HG03457 (cell line): ENCODE results near the gene ASGR2.
"Not testable (repeated sequence)": the region's sequence is repeated elsewhere in the genome, so short reads cannot be mapped to it uniquely, and the experiment has no call there.

Experiments used
- ATAC-seq: cut with Tn5 transposase; IDR thresholded peaks from one replicate; pipeline ENCODE4 v1.9.1; 2021; ENCODE audit warnings: moderate number of reproducible peaks; ENCODE audit not compliant: unreplicated experiment

The ASGR2 gene

DNA sequence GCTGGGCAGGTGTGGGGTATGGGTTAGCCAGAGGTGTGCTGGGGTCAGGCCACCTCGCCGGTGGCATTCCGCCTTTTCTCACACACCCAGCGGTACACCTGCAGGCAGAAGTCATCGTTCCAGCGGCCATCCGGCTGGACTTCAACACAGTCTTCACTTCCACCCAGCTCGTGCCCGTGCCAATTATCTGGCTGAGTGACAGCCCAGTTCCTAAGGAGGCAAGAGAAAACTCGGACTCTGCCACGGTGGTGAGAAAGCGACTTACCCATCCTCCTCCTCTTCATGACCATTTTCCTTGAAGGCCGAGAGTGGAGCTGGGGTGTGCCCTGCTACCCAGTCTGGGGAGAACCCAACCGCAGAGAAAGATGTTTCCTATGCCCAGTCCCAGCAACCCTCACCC lies 13.1 kb downstream of the ASGR2 start:
- ATAC-seq = no peak

DNA sequence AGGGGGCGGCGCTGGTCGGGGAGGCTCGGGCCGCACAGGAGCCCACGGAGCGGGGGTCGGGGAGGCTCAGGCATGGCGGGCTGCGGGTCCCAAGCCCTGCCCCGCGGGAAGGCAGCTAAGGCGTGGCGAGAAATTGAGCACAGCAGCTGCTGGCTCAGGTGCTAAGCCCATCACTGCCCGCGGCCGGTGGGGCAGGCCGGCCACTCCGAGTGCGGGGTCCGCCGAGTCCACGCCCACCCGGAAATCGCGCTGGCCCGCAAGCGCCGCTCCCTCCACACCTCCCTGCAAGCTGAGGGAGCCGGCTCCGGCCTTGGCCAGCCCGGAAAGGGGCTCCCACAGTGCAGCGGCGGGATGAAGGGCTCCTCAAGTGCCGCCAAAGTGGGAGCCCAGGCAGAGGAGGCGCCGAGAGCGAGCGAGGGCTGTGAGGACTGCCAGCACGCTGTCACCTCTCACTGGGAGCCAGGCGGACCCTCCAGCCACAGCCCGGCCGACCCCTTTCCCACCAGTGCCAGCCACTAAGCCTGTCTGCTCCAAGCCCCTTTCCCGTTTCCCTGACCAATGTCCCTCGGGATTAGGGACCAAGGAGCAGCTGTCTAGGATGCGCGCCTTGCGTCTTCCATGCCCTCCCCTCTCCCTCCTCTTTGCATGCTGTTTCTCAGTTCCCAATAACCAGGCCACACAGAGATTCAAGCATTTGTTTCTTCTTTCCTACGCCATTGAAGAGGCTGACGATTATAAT lies 13.8 kb downstream of the ASGR2 start:
- ATAC-seq = not testable (repeated sequence)

DNA sequence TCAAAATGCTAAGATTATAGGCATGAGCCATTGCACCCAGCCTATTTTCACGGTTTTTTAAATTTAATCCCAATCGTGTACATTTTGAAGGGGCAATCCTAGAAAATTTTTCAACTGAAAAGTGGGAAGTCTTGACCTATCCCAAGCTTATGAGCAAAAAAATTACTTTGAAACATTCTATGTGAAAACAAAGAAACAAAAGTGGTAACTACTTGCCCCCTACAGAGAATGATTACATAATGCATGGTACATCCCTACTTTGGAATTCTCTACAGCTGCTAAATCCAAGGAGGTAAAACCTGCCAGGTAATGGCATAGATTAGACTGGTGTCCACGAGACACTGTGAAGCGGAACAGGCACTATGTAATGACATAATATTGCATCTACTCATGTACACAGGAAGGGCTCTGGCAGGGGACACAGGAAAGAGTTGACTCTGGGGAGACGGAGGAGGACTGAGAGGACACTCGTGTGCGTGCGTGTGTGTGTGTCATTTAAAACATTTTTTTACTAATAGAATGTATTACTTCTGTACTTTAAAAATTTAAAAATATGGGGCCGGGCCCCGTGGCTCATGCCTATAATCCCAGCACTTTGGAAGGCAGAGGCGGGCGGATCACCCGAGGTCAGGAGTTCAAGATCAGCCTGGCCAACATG lies 15.7 kb downstream of the ASGR2 start:
- ATAC-seq = no peak

DNA sequence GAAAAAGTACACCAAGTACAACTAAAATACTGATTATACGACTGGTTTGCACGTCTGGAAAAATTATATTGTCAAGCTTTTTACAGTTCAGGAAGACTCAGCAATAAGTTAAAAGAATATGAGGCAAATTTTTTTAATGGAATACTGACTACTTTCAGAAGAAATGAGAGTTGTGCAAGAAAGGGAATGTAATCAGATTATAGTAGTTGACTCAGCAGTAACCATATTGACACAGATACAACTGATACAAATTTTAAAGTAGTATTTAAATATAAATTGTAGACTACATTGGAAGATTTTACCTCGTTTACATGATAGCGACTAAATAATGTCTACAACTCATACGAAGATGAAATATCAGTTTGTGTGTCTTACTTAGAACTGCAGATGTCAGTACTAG lies 16.7 kb downstream of the ASGR2 start:
- ATAC-seq = no peak

DNA sequence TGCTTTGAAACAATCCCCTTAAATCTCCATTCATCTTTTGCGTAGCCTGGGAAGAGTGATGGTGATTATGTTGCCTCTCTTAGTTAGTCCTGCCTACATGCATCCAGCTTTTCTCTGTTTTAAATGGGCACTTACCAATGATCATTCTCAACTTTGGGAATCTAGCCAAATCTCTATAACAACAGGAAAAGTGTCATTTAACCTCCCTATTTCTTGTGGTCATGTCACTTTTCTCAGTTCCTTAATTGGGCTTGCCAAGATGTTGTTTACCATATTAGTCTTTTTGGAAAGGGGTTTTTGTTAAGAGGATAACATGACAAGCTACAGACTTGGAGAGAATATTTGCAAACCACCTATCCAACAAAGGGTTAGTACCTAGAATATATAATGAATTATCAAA lies 19.0 kb downstream of the ASGR2 start:
- ATAC-seq = no peak

DNA sequence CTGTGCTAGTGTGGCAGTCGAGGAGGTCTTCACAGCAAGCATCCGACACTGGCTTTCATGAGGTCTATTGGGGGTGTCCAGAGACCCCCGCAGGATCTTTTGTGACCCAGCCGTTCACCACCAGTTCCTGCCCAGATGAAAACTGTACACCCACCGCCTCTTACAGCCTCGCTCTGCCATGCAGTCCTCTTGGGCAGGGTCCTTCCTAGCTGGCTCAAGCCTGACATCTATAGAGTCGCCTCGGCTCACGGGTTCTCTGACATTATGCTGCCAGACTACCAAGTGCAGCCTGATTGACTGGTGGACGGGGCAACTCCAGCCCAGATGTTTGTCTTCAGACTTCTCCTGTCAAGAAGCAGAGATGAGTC lies 20.0 kb downstream of the ASGR2 start:
- ATAC-seq = no peak

DNA sequence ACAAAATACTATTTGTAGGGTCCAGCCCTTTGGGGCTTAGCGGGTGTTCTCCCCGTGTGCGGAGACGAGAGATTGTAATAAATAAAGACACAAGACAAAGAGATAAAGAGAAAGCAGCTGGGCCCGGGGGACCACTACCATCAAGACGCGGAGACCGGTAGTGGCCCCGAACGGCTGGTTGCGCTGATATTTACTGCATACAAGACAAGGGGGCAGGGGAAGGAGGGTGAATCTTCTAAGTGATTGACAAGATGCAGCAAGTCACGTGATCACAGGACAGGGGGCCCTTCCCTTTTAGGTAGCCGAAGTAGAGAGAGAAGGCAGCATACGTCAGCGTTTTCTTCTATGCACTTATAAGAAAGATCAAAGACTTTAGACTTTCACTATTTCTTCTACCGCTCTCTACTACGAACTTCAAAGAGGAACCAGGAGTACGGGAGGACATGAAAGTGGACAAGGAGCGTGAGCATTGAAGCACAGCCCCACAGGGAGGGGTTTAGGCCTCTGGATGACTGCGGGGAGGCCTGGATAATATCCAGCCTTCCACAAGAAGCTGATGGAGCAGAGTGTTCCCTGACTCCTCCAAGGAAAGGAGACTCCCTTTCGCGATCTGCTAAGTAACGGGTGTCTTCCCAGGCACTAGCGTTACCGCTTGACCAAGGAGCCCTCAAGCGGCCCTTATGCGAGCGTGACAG lies 23.2 kb downstream of the ASGR2 start:
- ATAC-seq = not testable (repeated sequence)

DNA sequence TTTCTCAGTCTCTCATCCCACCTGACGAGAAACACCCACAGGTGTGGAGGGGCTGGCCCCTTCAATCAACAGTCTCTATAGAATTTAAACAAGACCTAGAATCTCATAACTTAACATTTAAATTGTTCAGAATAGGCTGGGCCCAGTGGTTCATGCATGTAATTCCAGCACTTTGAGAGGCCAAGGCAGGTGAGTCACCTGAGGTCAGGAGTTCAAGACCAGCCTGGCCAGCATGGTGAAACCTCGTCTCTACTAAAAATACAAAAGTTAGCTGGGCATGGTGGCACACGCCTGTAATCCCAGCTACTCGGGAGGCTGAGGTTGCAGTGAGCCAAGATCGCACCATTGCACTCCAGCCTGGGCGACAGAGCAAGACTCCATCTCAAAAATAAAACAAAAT lies 25.1 kb downstream of the ASGR2 start:
- not testable (repeated sequence) for ATAC-seq

DNA sequence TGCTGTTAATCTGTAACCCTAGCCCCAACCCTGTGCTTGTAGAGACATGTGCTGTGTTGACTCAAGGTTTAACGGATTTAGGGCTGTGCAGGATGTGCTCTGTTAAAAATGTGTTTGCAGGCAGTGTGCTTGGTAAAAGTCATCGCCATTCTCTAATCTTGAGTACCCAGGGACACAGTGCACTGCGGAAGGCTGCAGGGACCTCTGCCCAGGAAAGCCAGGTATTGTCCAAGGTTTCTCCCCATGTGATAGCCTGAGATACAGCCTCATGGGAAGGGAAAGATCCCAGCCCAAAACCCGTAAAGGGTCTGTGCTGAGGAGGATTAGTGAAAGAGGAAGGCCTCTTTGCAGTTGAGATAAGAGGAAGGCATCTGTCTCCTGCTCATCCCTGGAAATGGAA lies 26.2 kb downstream of the ASGR2 start:
- ATAC-seq = not testable (repeated sequence)

DNA sequence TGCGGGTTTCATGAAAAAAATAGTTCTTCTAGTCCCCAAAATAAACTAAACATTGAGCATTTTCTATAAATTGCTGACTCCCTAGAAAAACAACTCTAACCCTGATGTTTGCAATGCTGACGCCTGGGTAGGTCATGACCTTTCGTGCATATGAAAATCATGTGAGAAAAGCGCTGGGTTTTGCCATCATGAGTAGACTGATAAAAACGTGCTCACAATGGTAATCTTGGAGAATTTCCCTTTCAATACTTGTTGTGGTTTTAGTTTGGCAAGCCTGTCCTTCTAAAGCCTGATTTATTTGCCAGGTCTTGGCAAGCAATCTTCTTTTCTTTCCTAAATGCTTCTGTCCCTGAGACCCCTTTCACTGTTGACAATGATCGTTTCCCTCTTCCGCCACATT lies 30.5 kb downstream of the ASGR2 start:
- ATAC-seq = no peak

DNA sequence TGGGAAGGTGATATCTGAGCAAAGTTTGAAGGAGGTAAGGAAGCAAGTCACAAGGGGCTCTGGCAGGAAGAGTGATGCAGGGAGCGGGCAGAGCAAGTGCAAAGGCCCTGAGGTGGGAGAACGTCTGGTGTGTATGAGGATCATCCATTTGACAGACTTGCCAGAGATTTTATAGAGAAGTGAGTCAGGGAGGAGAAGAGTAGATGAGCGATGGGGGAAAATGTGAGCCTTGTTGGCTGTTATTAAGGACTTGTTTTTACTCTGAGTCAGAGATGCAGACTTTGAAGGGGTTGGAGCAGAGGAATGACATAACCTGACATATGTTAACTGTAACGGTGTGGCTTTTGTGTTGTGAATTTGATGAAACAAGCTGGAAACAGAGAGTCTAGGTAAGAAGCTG lies 31.0 kb downstream of the ASGR2 start:
- no peak for ATAC-seq

DNA sequence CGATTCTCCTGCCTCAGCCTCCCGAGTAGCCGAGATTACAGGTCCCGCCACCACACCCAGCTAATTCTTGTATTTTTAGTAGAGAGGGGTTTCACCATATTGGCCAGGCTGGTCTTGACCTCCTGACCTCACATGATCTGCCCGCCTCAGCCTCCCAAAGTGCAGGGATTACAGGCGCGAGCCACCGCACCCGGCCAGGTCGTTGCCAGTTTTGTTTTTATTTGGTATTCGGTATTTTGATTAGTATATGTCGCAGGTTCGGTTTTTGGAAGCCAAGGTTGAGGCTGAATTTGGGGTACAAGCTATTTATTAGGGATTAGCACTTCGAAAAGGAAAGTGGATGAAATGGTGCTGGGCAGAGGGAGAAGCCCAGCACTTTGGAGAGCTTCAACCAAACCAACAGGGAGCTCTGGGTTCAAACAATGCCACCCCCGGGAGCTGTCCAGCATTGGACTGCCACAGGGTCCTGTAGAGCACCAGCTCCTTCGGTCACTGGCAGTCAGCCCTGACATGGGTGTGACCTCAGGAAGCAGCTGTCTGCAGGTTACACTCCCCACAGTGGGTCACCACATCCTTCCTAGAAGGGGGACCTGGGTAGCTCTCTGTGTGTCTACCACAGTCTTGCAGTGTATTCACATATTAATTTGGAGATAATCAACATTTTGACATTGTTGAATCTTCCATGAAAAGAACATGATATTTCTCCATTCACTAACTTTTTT lies 33.1 kb downstream of the ASGR2 start:
- no peak for ATAC-seq

DNA sequence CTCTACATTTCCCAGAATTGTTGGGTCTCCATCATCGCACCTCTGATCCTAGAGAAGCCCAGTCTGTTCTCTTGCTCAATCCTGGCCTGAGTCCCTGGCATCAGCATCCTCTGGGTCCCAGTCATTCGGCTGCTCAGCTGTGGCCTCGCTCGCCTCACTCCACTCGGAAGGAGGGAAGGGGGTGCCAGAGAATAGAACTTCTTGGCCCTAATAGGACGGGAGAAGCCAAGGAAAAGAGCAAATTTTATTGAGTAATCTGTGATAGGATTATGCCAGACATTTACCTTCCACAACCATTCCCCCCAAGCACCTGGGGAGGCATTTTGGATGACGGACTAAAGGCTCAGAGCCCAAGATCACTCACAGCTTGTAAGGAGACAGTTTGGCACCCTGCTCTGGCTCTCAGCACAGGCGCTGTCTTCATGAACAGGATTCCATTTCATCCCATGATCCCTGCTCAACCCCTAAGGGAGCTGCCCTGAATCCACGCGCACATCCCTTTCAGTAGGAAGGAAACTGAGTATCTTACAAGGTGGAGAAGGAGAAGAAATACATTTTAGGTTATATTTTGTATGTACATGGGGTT lies 34.1 kb downstream of the ASGR2 start:
- no peak for ATAC-seq

DNA sequence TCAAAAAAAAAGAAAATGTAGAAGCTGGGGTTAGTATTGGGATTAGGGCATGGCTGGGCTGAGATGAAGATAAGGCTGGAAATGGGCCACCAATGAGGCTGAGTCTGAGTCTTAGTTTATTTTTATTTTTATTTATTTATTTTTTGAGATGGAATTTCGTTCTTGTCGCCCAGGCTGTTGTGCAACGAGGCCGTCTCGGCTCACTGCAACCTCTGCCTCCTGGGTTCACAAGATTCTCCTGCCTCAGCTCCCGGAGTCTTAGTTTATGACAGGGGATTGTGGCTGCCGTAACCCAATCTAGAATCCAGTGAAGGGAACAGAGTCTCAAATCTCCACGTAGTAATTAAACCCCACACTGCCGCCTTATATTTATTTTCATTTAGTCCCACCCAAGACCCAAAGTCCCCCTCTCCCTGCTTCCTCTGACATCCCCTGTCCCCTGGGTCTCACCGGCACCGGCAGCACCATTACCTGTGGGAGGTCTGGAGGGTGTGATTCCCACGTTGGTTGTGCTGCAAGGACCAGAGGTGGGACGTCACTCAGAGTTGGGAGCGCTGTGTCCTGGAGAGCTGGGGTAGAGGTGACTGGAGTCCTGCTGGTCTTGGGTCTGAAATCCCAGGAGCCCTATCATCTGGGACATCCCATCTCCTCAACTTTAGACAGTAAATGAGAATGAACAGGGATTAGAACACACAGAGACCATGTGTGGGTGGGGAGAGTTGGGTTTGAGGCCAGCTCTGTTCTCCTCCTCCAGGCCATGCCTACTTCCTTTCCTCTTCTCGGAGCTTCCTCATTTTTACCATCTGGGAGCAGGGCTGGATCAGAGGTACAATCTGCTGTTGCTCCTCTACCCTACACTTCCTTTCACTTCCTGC lies 34.8 kb downstream of the ASGR2 start, which contains the start of gene CLEC10A:
Gene CLEC10A (minus strand): TSS at position 671 of the 875 bp plus-strand sequence. CDS start 1,439 bp downstream, outside the sequence.
- no peak for ATAC-seq

DNA sequence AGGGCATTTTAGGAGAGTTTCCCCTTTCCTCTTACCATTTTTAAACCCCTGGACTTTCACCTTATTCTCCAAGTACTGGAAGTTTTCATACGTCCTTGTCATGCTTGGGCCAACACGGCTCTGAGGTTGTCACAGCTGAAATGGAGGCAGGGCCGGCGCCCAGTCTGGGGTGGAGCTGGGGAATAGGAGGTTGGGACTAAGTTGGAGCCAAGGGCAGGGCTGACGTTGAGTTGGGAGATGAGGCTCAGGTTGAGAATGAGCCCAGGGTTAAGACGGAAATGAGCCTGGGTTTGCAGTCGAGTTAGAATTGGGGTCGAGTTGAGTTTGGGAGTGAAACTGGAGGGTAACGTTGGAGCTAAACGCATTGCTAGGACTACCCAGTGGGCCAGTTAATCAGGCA lies 35.9 kb downstream of the ASGR2 start:
- ATAC-seq = no peak

DNA sequence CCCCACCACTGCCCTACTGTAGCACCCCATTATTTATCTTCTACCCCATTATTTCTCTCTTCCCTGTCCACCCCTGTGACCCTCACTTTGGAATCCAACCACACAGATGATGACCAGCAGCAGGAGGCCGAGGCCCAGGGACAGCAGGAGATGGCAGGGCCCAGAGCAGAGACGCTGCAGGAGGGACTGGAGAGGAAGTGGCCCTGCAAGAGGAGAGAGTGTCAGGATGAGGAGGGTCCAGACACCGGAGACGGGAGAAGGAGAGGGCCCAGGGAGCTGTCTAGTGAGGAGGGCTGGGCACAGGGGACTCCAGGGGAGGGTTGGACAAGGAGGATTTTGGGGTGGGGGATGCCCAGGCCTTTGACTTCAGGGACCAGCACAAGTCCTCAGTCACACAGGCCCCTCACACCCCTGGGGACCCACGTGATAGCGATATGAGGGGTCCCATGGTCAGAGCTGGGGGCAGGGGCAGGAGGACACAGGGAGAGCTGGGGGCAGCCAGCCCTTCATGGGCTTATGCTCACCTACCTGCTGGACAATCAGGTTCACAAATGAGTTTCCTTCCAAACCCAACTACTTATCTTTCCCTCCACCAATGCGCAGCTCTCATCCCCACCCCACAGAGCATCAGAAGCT lies 36.6 kb downstream of the ASGR2 start:
- ATAC-seq = no peak

DNA sequence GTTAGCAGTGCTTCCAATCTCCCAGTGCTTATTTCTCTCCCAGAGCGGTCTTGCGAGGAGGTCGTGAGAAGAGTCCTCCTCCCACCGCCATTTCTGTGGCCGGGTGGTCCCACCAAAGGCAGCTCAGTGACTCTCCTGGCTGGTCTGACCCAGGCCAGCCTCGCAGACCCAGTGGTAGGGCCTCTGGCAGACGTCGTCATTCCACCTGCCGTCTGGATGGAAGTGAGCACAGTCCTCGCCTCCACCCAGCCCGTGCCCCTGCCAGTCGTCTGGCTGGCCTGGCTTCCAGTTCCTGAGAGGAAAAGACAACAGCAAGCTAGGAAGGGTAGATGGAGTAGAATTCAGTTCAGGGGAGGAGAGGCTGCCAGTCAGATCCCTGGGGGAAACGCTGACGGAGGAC lies 39.7 kb downstream of the ASGR2 start:
- ATAC-seq = no peak

DNA sequence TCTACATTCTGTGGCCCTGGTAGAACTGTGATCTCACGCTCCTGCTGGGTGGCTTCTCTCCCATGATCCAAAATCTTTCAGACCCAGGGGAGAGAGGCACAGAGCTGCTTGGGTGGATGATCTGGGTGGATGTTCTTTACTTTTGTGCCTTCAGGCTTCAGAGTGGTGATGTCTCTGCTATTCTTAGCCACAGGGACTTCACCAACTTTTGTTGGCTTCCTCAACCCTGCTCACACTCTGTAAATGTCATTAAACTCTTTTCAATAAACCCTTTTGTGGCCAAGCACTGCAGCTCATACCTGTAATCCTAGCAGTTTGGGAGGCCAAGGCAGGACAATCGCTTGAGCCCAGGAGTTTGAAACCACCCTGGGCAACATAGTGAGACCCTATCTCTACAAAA lies 42.2 kb downstream of the ASGR2 start:
- no peak for ATAC-seq

DNA sequence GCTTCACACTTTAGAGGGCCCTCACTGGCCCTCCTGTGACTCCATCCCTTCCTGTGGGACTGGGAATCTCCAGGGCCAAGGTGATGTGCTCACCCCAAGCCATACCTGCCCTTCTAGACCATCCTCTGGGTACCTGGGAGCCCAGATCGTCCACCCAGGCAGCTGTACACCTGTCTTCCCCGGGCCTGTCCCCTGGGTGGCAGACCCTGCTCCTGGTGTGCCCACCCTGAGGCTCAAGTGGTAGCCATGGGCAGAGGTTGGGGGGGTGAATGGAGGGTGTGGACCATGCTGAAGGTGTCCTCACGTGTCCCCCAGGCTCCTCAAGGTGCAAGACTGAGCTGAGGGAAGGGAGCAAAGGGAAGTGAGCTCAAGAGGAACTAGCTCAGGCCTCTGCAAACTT lies 43.9 kb downstream of the ASGR2 start:
- no peak for ATAC-seq

DNA sequence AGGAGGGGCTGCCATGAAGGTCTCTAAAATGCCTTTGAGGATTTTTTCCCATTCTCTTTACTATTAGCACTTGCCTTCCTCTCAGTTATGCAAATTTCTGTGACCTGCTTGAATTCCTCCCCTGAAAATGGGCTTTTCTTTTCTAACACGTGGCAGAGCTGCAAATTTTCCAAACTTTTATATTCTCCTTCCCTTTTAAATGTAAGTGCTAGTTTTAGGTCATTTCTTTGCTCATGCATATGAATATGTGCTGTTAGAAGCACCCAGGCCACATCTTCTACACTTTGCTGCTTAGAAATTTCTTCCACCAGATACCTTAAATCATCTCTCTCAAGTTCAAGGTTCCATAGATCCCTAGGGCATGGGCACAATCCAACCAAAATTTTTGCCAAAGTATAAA lies 46.4 kb downstream of the ASGR2 start:
- no peak for ATAC-seq
